Astrocyte (in vitro differentiated cells and primary cell): ENCODE results near the gene EBI3.
"Not testable (repeated sequence)": the region's sequence is repeated elsewhere in the genome, so short reads cannot be mapped to it uniquely, and the experiment has no call there.

Experiments
- CTCF ChIP-seq: IDR thresholded peaks from 2 replicates; pipeline ENCODE4 v1.5.1; 2011; ENCODE audit warnings: low read depth, mild to moderate bottlenecking, inconsistent platforms, low read length, moderate library complexity; ENCODE audit not compliant: insufficient read depth
- EZH2 ChIP-seq: IDR thresholded peaks from 2 replicates; pipeline ENCODE4 v1.6.1; 2012; ENCODE audit warnings: mild to moderate bottlenecking, low read length, inconsistent platforms; ENCODE audit not compliant: insufficient read depth

GRCh38 chr19:4218523-4218922 lies 10.8 kb upstream of the EBI3 start:
- not testable (repeated sequence) for TF ChIP-seq CTCF, EZH2
